Lung (tissue), 12 donors: ENCODE results near the gene CBLB. TPM values are rescaled to one million over a fixed set of nuclear protein-coding genes. Genes with fewer than 3 reads are reported as not detected.
A peak's percentile ranks its signal among the peaks of the same experiment; 100 is the strongest.

Experiments
- ATAC-seq: fragments of 200-7000 bp; cut with Tn5 transposase; one replicate; pipeline ENCODE4 v1.9.1; 2020; ENCODE audit warnings: moderate number of reproducible peaks; ENCODE audit not compliant: insufficient read depth, low FRiP score
- DNase-seq, 3 donors: peaks; one replicate each; pipeline ENCODE4 v3.0.0-alpha.2; 2013 to 2017
- H3K27ac ChIP-seq, 2 donors: one replicate each; pipeline ENCODE4 v1.5.1; 2013; ENCODE audit warnings: mild to moderate bottlenecking in 2 of 2, moderate library complexity in 2 of 2, control low read depth in 1 of 2, inconsistent platforms in 1 of 2, low read depth in 1 of 2, low read length in 1 of 2
- H3K27me3 ChIP-seq, 3 donors: one replicate each; pipeline ENCODE4 v1.5.1; 2013; ENCODE audit warnings: low read length in 2 of 3; ENCODE audit not compliant: control insufficient read depth in 3 of 3, insufficient read depth in 3 of 3
- H3K36me3 ChIP-seq, 4 donors: one replicate each; pipeline ENCODE4 v1.5.1; 2013; ENCODE audit warnings: low read length in 4 of 4, mild to moderate bottlenecking in 1 of 4, moderate library complexity in 1 of 4; ENCODE audit not compliant: control insufficient read depth in 4 of 4, insufficient read depth in 4 of 4
- H3K4me1 ChIP-seq, 5 donors: one replicate each; pipeline ENCODE4 v1.5.1; 2013; ENCODE audit warnings: low read length in 5 of 5, mild to moderate bottlenecking in 2 of 5, moderate library complexity in 1 of 5; ENCODE audit not compliant: control insufficient read depth in 5 of 5, insufficient read depth in 5 of 5
- H3K4me3 ChIP-seq: one replicate; pipeline ENCODE4 v1.5.1; 2013; ENCODE audit warnings: mild to moderate bottlenecking, control low read depth, moderate library complexity
- H3K9ac ChIP-seq, 2 donors: one replicate each; pipeline ENCODE4 v1.5.1; 2013; ENCODE audit warnings: low read length in 2 of 2, control low read depth in 1 of 2; ENCODE audit not compliant: insufficient read depth in 1 of 2
- H3K9me3 ChIP-seq, 4 donors: one replicate each; pipeline ENCODE4 v1.5.1; 2013; ENCODE audit warnings: low read length in 3 of 4, mild to moderate bottlenecking in 1 of 4, moderate library complexity in 1 of 4; ENCODE audit not compliant: control insufficient read depth in 4 of 4, insufficient read depth in 3 of 4
- CTCF ChIP-seq: IDR thresholded peaks from 2 replicates; pipeline ENCODE4 v1.5.1; 2012; ENCODE audit warnings: mild to moderate bottlenecking; ENCODE audit errors: control extremely low read depth, extremely low read depth
- WGBS, 2 donors: extraction: QIAGEN DNeasy Blood & Tissue Kit; methylation state at CpG; one replicate each; pipeline ENCODE4 v1.1.7; 2013; 5-methylcytosine and 5-hydroxymethylcytosine counted together
- polyA plus RNA-seq, 2 donors: library from polyadenylated mRNA; stranded (reverse); fragments of 200-250 nt; gene quantifications; one replicate each; pipeline ENCODE4 v1.2.1, GENCODE V29; 2013
- total RNA-seq, 2 donors: library from RNA; depleted of rRNA in 1 of 2; stranded (reverse); fragments of >200 nt in 1 of 2; gene quantifications; one replicate each; pipeline ENCODE4 v1.2.1, GENCODE V29; 2014 to 2021
- donor health status: control.
- donor health status: control.
- donor health status: Bipolar disorder and iron deficiency.
- donor health status: healthy.
- donor health status: DM: yes; HTN: yes; CAD: no.

Gene CBLB
- total and polyA plus RNA-seq, 4 donors = 7.2 to 124 (median 24.6) TPM

GRCh38 chr3:105799286-105799685 lies 69.5 kb downstream of the CBLB start:
- DNase-seq (peak in 2 of 3 donors; percentile 28 to 55), ATAC-seq (no peak)
- H3K9me3 ChIP-seq = no peaks in the 10 kb centered on the region
- TF ChIP-seq CTCF = no peak
- 86 to 91% methylated on average over 3 of the region's 3 CpGs for WGBS, 2 donors
- H3K4me1 ChIP-seq = peaks cover 1 to 22% (median 10%) of the 10 kb centered on the region in 5 donors
- no peaks in the 10 kb centered on the region for H3K27me3 ChIP-seq
- no peak overlapping the region for H3K4me3 ChIP-seq
- H3K36me3 ChIP-seq = peaks cover 0 to 3% (median 0%) of the 10 kb centered on the region in 4 donors
- no peak overlapping the region for H3K27ac ChIP-seq
- no peak overlapping the region for H3K9ac ChIP-seq

- peaks cover 1 to 22% (median 10%) of the 10 kb centered on the region in 5 donors for H3K4me1 ChIP-seq
- H3K4me3 ChIP-seq = no peak overlapping the region
- DNase-seq (peak in 2 of 3 donors; percentile 33 to 43), ATAC-seq (no peak)
- H3K9me3 ChIP-seq = no peaks in the 10 kb centered on the region
- H3K36me3 ChIP-seq = peaks cover 0 to 3% (median 0%) of the 10 kb centered on the region in 4 donors
- peak overlapping the region in 1 of 2 donors; percentile 19 for H3K9ac ChIP-seq
- no peak for TF ChIP-seq CTCF
- H3K27ac ChIP-seq = peak overlapping the region in 1 of 2 donors; percentile 74
- WGBS, 2 donors = 26 to 35% methylated on average over 1 of the region's 1 CpG
- H3K27me3 ChIP-seq = no peaks in the 10 kb centered on the region
These were observed 70.4 kb downstream of the CBLB start for GRCh38 chr3:105798381-105798934.

GRCh38 chr3:105793040-105793439 lies 75.8 kb downstream of the CBLB start:
- Histone ChIP-seq H3K27ac (peak overlapping the region; percentile 24 to 95), H3K9me3 (no peaks in the 10 kb centered on the region), H3K36me3 (no peaks in the 10 kb centered on the region), H3K9ac (no peak overlapping the region), H3K4me1 (peaks cover 3 to 15% (median 4%) of the 10 kb centered on the region in 5 donors), H3K27me3 (no peaks in the 10 kb centered on the region), H3K4me3 (no peak overlapping the region)
- WGBS, 2 donors = 84 to 98% methylated on average over 2 of the region's 2 CpGs
- no peak for TF ChIP-seq CTCF
- no peak for DNase-seq
- no peak for ATAC-seq
